ENCODE data around the gene ARHGAP24. TPM values are rescaled to one million over a fixed set of nuclear protein-coding genes. Genes with fewer than 3 reads are reported as not detected.
A peak's percentile ranks its signal among the peaks of the same experiment; 100 is the strongest.

Gene ARHGAP24
- total RNA-seq, 1 experiment from 2014 or later, result 2.1 TPM

DNA sequence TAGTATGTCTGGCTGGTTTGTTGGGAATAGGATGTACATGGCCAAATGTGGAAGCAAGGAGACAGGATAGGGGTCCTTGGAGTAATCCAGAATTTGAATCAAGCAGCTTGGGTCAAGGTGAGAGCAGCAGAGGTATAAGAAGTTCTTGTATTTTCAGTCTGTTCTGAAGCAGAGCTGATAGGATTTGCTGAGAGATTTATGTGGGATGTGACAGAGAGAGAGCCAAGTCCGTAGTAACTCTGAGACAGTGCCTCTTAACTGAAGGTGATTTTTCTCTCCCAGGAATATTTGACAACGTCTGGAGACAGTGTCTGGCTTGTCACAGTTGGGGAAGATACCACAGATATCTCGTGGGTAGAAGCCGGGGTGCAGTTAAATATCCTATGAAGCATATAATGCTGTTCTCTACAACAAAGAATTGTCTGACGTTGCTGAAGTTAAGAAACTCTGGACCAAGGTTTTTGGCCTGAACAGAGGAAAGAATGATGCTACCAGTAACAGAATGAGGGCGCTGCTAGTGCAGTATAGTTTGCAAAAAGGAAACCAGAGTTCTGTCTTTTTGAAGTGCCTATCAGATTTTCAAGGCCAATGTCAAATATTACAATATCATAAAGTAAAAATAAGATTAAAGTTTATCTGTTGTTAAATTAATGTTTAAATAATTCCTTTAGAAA is 184.0 kb downstream of the ARHGAP24 start:
- TF ChIP-seq TCF7 (CRISPR knock-in tag; IDR thresholded peaks at IDR 0.05; ENCODE audit: low read depth), result no peak
- TF ChIP-seq, protein P1, sequence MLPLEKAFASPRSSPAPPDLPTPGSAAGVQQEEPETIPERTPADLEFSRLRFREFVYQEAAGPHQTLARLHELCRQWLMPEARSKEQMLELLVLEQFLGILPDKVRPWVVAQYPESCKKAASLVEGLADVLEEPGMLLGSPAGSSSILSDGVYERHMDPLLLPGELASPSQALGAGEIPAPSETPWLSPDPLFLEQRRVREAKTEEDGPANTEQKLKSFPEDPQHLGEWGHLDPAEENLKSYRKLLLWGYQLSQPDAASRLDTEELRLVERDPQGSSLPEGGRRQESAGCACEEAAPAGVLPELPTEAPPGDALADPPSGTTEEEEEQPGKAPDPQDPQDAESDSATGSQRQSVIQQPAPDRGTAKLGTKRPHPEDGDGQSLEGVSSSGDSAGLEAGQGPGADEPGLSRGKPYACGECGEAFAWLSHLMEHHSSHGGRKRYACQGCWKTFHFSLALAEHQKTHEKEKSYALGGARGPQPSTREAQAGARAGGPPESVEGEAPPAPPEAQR (CRISPR knock-in tag; IDR thresholded peaks at IDR 0.05), result no peak
- TF ChIP-seq, protein P2, sequence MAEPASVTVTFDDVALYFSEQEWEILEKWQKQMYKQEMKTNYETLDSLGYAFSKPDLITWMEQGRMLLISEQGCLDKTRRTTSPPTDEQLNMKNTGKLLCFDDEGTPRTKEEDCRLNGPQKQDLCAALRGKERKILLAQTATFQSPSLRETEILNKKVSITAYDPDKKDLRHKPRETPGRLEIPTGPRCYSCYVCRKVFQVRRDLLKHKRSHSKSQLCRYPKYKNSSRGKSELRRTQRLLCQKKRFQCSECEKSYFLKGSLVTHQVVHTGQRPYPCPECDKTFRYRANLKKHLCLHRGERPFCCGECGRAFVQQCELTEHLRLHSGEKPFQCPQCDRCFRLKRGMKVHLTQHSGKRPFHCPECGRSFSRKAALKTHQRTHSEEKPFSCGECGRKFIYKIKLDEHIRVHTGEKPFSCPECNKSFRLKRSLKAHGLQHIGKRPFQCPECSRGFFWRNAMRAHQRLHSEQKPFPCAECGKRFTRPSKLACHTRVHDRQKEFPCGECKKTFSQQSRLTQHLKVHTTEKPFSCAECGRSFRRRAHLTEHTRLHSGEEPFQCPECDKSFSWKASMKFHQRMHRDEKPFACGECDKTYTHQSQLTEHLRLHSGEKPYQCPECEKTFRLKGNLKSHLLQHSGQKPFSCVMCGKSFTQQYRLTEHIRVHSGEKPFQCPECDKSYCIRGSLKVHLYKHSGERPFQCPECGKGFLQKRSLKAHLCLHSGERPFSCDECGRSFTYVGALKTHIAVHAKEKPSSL (CRISPR knock-in tag; conservative IDR thresholded peaks at IDR 0.05), result no peak
- TF ChIP-seq SOX15 (CRISPR knock-in tag; IDR thresholded peaks at IDR 0.05), result no peak
- TF ChIP-seq, protein P3, sequence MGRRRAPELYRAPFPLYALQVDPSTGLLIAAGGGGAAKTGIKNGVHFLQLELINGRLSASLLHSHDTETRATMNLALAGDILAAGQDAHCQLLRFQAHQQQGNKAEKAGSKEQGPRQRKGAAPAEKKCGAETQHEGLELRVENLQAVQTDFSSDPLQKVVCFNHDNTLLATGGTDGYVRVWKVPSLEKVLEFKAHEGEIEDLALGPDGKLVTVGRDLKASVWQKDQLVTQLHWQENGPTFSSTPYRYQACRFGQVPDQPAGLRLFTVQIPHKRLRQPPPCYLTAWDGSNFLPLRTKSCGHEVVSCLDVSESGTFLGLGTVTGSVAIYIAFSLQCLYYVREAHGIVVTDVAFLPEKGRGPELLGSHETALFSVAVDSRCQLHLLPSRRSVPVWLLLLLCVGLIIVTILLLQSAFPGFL (CRISPR knock-in tag; IDR thresholded peaks at IDR 0.05; ENCODE audit: borderline replicate concordance), result no peak
- TF ChIP-seq, protein P4, sequence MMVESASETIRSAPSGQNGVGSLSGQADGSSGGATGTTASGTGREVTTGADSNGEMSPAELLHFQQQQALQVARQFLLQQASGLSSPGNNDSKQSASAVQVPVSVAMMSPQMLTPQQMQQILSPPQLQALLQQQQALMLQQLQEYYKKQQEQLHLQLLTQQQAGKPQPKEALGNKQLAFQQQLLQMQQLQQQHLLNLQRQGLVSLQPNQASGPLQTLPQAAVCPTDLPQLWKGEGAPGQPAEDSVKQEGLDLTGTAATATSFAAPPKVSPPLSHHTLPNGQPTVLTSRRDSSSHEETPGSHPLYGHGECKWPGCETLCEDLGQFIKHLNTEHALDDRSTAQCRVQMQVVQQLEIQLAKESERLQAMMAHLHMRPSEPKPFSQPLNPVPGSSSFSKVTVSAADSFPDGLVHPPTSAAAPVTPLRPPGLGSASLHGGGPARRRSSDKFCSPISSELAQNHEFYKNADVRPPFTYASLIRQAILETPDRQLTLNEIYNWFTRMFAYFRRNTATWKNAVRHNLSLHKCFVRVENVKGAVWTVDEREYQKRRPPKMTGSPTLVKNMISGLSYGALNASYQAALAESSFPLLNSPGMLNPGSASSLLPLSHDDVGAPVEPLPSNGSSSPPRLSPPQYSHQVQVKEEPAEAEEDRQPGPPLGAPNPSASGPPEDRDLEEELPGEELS (CRISPR knock-in tag; IDR thresholded peaks at IDR 0.05), result no peak
- TF ChIP-seq ESRRA (CRISPR knock-in tag; IDR thresholded peaks at IDR 0.05; ENCODE audit: borderline replicate concordance), result no peak
- TF ChIP-seq TEAD4 (CRISPR knock-in tag; IDR thresholded peaks at IDR 0.05), result no peak
- TF ChIP-seq ZNF396 (CRISPR knock-in tag; IDR thresholded peaks at IDR 0.05; ENCODE audit: borderline replicate concordance), result no peak
- TF ChIP-seq, protein P5, sequence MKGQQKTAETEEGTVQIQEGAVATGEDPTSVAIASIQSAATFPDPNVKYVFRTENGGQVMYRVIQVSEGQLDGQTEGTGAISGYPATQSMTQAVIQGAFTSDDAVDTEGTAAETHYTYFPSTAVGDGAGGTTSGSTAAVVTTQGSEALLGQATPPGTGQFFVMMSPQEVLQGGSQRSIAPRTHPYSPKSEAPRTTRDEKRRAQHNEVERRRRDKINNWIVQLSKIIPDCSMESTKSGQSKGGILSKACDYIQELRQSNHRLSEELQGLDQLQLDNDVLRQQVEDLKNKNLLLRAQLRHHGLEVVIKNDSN (CRISPR knock-in tag; IDR thresholded peaks at IDR 0.05), result no peak
- no peak for TF ChIP-seq CBFB (CRISPR knock-in tag; IDR thresholded peaks at IDR 0.05; ENCODE audit: low read depth)
- TF ChIP-seq ATF1 (CRISPR knock-in tag; IDR thresholded peaks at IDR 0.05), result no peak
- TF ChIP-seq FOXP1 (CRISPR knock-in tag; IDR thresholded peaks at IDR 0.05; ENCODE audit: borderline replicate concordance), result no peak
- TF ChIP-seq, protein P6, sequence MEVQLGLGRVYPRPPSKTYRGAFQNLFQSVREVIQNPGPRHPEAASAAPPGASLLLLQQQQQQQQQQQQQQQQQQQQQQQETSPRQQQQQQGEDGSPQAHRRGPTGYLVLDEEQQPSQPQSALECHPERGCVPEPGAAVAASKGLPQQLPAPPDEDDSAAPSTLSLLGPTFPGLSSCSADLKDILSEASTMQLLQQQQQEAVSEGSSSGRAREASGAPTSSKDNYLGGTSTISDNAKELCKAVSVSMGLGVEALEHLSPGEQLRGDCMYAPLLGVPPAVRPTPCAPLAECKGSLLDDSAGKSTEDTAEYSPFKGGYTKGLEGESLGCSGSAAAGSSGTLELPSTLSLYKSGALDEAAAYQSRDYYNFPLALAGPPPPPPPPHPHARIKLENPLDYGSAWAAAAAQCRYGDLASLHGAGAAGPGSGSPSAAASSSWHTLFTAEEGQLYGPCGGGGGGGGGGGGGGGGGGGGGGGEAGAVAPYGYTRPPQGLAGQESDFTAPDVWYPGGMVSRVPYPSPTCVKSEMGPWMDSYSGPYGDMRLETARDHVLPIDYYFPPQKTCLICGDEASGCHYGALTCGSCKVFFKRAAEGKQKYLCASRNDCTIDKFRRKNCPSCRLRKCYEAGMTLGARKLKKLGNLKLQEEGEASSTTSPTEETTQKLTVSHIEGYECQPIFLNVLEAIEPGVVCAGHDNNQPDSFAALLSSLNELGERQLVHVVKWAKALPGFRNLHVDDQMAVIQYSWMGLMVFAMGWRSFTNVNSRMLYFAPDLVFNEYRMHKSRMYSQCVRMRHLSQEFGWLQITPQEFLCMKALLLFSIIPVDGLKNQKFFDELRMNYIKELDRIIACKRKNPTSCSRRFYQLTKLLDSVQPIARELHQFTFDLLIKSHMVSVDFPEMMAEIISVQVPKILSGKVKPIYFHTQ (CRISPR knock-in tag; IDR thresholded peaks at IDR 0.05), result no peak
- TF ChIP-seq, protein P7, sequence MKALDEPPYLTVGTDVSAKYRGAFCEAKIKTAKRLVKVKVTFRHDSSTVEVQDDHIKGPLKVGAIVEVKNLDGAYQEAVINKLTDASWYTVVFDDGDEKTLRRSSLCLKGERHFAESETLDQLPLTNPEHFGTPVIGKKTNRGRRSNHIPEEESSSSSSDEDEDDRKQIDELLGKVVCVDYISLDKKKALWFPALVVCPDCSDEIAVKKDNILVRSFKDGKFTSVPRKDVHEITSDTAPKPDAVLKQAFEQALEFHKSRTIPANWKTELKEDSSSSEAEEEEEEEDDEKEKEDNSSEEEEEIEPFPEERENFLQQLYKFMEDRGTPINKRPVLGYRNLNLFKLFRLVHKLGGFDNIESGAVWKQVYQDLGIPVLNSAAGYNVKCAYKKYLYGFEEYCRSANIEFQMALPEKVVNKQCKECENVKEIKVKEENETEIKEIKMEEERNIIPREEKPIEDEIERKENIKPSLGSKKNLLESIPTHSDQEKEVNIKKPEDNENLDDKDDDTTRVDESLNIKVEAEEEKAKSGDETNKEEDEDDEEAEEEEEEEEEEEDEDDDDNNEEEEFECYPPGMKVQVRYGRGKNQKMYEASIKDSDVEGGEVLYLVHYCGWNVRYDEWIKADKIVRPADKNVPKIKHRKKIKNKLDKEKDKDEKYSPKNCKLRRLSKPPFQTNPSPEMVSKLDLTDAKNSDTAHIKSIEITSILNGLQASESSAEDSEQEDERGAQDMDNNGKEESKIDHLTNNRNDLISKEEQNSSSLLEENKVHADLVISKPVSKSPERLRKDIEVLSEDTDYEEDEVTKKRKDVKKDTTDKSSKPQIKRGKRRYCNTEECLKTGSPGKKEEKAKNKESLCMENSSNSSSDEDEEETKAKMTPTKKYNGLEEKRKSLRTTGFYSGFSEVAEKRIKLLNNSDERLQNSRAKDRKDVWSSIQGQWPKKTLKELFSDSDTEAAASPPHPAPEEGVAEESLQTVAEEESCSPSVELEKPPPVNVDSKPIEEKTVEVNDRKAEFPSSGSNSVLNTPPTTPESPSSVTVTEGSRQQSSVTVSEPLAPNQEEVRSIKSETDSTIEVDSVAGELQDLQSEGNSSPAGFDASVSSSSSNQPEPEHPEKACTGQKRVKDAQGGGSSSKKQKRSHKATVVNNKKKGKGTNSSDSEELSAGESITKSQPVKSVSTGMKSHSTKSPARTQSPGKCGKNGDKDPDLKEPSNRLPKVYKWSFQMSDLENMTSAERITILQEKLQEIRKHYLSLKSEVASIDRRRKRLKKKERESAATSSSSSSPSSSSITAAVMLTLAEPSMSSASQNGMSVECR (CRISPR knock-in tag; IDR thresholded peaks at IDR 0.05; ENCODE audit: borderline replicate concordance), result no peak
- TF ChIP-seq, protein P8, sequence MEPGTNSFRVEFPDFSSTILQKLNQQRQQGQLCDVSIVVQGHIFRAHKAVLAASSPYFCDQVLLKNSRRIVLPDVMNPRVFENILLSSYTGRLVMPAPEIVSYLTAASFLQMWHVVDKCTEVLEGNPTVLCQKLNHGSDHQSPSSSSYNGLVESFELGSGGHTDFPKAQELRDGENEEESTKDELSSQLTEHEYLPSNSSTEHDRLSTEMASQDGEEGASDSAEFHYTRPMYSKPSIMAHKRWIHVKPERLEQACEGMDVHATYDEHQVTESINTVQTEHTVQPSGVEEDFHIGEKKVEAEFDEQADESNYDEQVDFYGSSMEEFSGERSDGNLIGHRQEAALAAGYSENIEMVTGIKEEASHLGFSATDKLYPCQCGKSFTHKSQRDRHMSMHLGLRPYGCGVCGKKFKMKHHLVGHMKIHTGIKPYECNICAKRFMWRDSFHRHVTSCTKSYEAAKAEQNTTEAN (CRISPR knock-in tag; IDR thresholded peaks at IDR 0.05), result no peak
- TF ChIP-seq, protein P9, sequence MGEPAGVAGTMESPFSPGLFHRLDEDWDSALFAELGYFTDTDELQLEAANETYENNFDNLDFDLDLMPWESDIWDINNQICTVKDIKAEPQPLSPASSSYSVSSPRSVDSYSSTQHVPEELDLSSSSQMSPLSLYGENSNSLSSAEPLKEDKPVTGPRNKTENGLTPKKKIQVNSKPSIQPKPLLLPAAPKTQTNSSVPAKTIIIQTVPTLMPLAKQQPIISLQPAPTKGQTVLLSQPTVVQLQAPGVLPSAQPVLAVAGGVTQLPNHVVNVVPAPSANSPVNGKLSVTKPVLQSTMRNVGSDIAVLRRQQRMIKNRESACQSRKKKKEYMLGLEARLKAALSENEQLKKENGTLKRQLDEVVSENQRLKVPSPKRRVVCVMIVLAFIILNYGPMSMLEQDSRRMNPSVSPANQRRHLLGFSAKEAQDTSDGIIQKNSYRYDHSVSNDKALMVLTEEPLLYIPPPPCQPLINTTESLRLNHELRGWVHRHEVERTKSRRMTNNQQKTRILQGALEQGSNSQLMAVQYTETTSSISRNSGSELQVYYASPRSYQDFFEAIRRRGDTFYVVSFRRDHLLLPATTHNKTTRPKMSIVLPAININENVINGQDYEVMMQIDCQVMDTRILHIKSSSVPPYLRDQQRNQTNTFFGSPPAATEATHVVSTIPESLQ (CRISPR knock-in tag; IDR thresholded peaks at IDR 0.05), result no peak
- Mint-ChIP-seq H3K27me3 (ENCODE audit: low read depth) (no peaks in the 10 kb centered on the region), H3K4me1 (no peaks in the 10 kb centered on the region), H3K4me3 (no peak overlapping the region), H3K27ac (no peak overlapping the region), H3K36me3 (no peaks in the 10 kb centered on the region), H3K9me3 (no peaks in the 10 kb centered on the region)
- ChIA-PET CTCF (no interaction called here), POLR2A (no interaction called here)
- DNase-seq (ENCODE audit: low spot score) (no peak), ATAC-seq (peak; percentile 36; the same call in 1 of the 2 replicates)
